Measurements from ENCODE around the gene RASA3.

Gene RASA3

DNA sequence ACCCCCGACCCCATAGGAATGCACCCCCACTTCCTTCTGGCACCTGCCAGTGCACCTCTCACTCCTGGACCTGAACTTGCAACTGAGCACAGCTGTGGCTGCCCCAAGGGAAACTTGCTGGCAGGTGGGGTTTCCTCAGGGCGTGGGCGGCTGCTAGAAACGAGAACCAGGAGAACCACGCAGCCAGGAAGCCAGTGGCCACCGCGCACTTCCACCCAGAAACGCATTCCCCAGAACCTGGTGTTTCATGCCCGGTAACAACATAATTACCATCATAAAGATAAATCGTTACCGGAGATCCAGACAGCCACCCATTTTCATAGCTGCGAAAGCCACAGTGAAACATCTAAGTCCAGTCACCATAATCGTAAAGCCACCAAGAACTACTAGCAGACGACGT is 83.4 kb downstream of the RASA3 start:
- DNase-seq = no peak
- no peak overlapping the region for H3K27ac ChIP-seq
- H3K36me3 ChIP-seq (replicated peaks) = peaks cover 20% of the 10 kb centered on the region
- no peak overlapping the region for H3K4me3 ChIP-seq (ENCODE audit: low read depth, low read length)
- no peaks in the 10 kb centered on the region for H3K27me3 ChIP-seq (replicated peaks)
- TF ChIP-seq, protein P1, sequence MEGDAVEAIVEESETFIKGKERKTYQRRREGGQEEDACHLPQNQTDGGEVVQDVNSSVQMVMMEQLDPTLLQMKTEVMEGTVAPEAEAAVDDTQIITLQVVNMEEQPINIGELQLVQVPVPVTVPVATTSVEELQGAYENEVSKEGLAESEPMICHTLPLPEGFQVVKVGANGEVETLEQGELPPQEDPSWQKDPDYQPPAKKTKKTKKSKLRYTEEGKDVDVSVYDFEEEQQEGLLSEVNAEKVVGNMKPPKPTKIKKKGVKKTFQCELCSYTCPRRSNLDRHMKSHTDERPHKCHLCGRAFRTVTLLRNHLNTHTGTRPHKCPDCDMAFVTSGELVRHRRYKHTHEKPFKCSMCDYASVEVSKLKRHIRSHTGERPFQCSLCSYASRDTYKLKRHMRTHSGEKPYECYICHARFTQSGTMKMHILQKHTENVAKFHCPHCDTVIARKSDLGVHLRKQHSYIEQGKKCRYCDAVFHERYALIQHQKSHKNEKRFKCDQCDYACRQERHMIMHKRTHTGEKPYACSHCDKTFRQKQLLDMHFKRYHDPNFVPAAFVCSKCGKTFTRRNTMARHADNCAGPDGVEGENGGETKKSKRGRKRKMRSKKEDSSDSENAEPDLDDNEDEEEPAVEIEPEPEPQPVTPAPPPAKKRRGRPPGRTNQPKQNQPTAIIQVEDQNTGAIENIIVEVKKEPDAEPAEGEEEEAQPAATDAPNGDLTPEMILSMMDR (IDR thresholded peaks at IDR 0.05; ENCODE audit: low read depth, low read length, missing control alignments) = no peak
- in situ Hi-C loops (cut with HindIII; ENCODE audit: low pct_ligation_motif_present, low sequenced_read_pairs) = no loop called here

DNA sequence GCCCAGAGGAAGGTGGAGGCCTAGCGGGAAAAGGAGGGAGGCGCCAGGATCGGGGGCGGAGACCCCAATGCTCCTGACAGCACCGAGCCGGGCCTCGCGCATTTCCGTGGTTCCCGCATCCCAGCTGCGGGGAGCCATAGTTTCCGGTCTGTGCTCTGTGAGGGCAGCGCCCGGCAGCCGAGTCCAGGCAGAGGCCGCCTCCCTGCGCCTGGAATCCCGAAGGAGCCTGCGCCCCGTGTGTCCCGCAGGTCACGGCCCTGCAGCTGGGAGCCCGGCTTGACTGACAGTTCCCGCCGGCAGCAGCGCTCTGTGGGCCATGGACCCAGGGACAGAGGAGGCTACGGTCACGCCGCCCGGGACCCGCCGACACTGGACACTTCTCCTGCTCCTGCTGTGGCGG is 84.0 kb downstream of the RASA3 start:
- Histone ChIP-seq H3K36me3 (replicated peaks) (peaks cover 20% of the 10 kb centered on the region), H3K27me3 (replicated peaks) (no peaks in the 10 kb centered on the region), H3K4me3 (ENCODE audit: low read depth, low read length) (no peak overlapping the region), H3K27ac (no peak overlapping the region)
- in situ Hi-C loops (cut with HindIII; ENCODE audit: low pct_ligation_motif_present, low sequenced_read_pairs) = no loop called here
- DNase-seq = no peak
- TF ChIP-seq, protein P1 (IDR thresholded peaks at IDR 0.05; ENCODE audit: low read depth, low read length, missing control alignments) = no peak

DNA sequence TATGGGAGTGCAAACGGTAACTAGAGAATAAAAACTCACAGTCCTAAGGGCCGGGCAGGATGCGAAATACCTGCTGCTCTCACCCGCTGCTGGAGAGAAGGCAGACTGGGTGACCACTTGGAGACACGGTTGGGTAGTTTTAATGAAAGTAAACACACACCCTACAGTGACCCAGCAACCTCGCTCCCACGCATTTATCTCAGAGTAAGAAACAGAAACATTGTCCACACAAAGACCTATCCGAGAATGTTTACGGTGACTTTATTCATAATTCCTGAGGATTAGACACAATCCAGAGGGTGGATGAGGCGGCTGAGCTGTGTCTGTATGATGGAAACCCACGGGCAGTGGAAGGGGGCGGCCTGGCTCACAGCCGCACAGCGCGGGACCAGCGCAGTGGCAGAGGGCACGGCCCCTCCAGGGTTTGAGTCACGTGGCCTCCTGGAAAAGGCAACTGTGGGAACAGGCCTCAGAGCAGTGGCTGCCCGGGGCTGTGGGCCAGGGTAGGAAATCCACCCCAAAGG is 85.0 kb downstream of the RASA3 start:
- Histone ChIP-seq H3K27ac (no peak overlapping the region), H3K4me3 (ENCODE audit: low read depth, low read length) (no peak overlapping the region), H3K36me3 (replicated peaks) (peaks cover 25% of the 10 kb centered on the region), H3K27me3 (replicated peaks) (no peaks in the 10 kb centered on the region)
- in situ Hi-C loops (cut with HindIII; ENCODE audit: low pct_ligation_motif_present, low sequenced_read_pairs) = no loop called here
- no peak for DNase-seq
- TF ChIP-seq, protein P1 (IDR thresholded peaks at IDR 0.05; ENCODE audit: low read depth, low read length, missing control alignments) = no peak

DNA sequence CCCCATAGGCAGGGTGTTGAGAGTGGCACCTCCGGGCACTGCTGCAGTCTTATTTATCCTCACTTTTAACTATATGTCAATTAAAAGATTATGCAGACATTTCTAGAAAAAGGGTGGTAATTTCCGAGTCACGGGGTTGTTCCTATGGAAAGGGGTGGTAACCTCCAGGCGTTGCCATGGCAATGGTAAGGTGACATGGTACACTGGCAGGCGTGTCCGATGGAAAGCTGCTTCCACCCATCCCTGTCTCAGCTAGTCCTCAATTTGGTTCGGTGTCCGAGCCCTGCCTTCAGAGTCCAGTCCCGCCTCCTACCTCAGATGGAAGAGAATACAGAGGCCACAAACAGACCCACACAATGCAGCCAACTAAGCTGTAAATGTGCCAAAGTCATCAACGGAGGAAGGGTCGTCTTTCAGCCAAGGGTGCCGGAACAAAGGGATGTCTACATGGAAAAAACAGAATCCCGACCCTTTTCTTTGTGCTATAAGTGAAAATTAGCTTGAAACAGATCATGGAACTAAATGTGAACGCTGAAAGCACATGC is 85.9 kb downstream of the RASA3 start:
- peaks cover 28% of the 10 kb centered on the region for H3K36me3 ChIP-seq (replicated peaks)
- TF ChIP-seq, protein P1 (IDR thresholded peaks at IDR 0.05; ENCODE audit: low read depth, low read length, missing control alignments) = no peak
- no peak for DNase-seq
- no peak overlapping the region for H3K27ac ChIP-seq
- H3K4me3 ChIP-seq (ENCODE audit: low read depth, low read length) = no peak overlapping the region
- in situ Hi-C loops (cut with HindIII; ENCODE audit: low pct_ligation_motif_present, low sequenced_read_pairs) = no loop called here
- H3K27me3 ChIP-seq (replicated peaks) = no peaks in the 10 kb centered on the region

DNA sequence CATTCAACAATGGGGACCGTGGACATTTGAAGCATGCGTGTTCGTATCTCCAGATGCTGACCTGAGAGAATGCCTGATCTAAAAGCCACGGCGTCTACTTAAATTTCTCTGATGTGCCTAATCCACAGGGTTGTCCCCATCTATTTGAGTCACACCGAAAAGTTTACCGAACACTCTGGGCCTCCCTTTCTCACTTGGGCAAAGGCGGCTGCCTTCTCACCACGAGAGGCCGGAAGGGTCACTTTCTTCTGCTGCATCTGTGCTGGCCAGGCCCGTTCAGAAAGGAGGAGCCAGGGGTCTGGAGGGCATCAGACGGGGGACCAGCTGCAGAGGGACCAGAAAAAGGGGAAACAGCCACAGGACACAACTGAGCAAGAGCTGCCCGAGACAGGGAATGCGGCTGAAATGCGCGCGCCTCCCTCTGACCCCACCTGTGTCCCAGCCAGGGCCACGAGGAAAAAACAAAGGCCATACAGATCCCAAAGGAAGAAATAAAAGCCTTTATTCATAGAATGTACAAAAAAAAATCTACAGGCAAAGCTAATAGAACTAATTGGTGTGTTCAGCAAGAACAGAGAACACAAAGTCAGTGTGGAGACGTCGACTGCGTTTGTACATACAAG is 87.2 kb downstream of the RASA3 start:
- Histone ChIP-seq H3K27me3 (replicated peaks) (no peaks in the 10 kb centered on the region), H3K4me3 (ENCODE audit: low read depth, low read length) (no peak overlapping the region), H3K27ac (no peak overlapping the region), H3K36me3 (replicated peaks) (peaks cover 28% of the 10 kb centered on the region)
- in situ Hi-C loops (cut with HindIII; ENCODE audit: low pct_ligation_motif_present, low sequenced_read_pairs) = no loop called here
- DNase-seq = no peak
- TF ChIP-seq, protein P1 (IDR thresholded peaks at IDR 0.05; ENCODE audit: low read depth, low read length, missing control alignments) = no peak
